HepG2 (cell line): ENCODE data around the gene ZKSCAN8. TPM values are rescaled to one million over a fixed set of nuclear protein-coding genes. Genes with fewer than 3 reads are reported as not detected.

Source experiments
- IKZF1 ChIP-seq: fragments of 450-650 bp; IDR thresholded peaks from 2 replicates; pipeline ENCODE4 v1.7.1; 2016
- NFE2L2 ChIP-seq: fragments of 150-350 bp; IDR thresholded peaks from 2 replicates; pipeline ENCODE4 v1.6.1; 2014; ENCODE audit warnings: low read length
- SALL1 ChIP-seq: sonication (generic); formaldehyde crosslinking; IDR thresholded peaks from 2 replicates; pipeline ENCODE4 v1.8.0; 2022; ENCODE audit warnings: mild to moderate bottlenecking, missing genetic modification reagents
- ZC3H4 ChIP-seq: sonication (generic); formaldehyde crosslinking; IDR thresholded peaks from 2 replicates; pipeline ENCODE4 v1.4.0; 2020; ENCODE audit warnings: missing genetic modification reagents, borderline replicate concordance
- ZNF343 ChIP-seq: sonication (generic); formaldehyde crosslinking; IDR thresholded peaks from 2 replicates; pipeline ENCODE4 v1.4.0; 2020; ENCODE audit warnings: mild to moderate bottlenecking, missing genetic modification reagents
- polyA plus RNA-seq, 8 experiments: library from polyadenylated mRNA; depleted of rRNA in 3 of 8; stranded (reverse) in 7 of 8; unstranded in 1 of 8; fragments of >200 nt; fragmentation: Illumina TruSeq in 4 of 8; extraction: Trizol in 4 of 8; gene quantifications; 2 replicates each; pipeline versions ENCODE4 v1.2.1 to v1.2.3, GENCODE V29; 2011 to 2016; ENCODE audit warnings: low read depth in 4 of 8, missing spikeins in 1 of 8, mixed read lengths in 1 of 8; ENCODE audit not compliant: insufficient read depth in 1 of 8
- total RNA-seq, 5 experiments: library from RNA; depleted of rRNA; stranded (reverse); fragments of >200 nt; fragmentation: Illumina TruSeq; extraction: Trizol; gene quantifications; 2 replicates each; pipeline ENCODE4 v1.2.3, GENCODE V29; 2016; ENCODE audit warnings: low read depth in 1 of 5
- TF ChIP-seq, protein P1 (sequence below): sonication (generic); formaldehyde crosslinking; IDR thresholded peaks from 2 replicates; pipeline ENCODE4 v1.5.0; 2020; ENCODE audit warnings: mild to moderate bottlenecking, missing genetic modification reagents
- TF ChIP-seq, protein P2 (sequence below): IDR thresholded peaks from 2 replicates; pipeline ENCODE4 v1.6.1; 2016; ENCODE audit warnings: low read depth, missing genetic modification reagents, missing compliant biosample characterization
- TF ChIP-seq, protein P3 (sequence below): sonication (generic); formaldehyde crosslinking; IDR thresholded peaks from 2 replicates; pipeline ENCODE4 v1.4.0; 2020; ENCODE audit warnings: missing genetic modification reagents
- TF ChIP-seq, protein P4 (sequence below): sonication (generic); formaldehyde crosslinking; IDR thresholded peaks from 2 replicates; pipeline ENCODE4 v1.4.0; 2020; ENCODE audit warnings: missing genetic modification reagents, mild to moderate bottlenecking, borderline replicate concordance

ZKSCAN8 gene
- total and polyA plus RNA-seq, 2 of the 13 experiments (the other 11 are each of a cell fraction or from before 2014, with no cell fraction given), result 12.4 to 20.9 TPM

DNA sequence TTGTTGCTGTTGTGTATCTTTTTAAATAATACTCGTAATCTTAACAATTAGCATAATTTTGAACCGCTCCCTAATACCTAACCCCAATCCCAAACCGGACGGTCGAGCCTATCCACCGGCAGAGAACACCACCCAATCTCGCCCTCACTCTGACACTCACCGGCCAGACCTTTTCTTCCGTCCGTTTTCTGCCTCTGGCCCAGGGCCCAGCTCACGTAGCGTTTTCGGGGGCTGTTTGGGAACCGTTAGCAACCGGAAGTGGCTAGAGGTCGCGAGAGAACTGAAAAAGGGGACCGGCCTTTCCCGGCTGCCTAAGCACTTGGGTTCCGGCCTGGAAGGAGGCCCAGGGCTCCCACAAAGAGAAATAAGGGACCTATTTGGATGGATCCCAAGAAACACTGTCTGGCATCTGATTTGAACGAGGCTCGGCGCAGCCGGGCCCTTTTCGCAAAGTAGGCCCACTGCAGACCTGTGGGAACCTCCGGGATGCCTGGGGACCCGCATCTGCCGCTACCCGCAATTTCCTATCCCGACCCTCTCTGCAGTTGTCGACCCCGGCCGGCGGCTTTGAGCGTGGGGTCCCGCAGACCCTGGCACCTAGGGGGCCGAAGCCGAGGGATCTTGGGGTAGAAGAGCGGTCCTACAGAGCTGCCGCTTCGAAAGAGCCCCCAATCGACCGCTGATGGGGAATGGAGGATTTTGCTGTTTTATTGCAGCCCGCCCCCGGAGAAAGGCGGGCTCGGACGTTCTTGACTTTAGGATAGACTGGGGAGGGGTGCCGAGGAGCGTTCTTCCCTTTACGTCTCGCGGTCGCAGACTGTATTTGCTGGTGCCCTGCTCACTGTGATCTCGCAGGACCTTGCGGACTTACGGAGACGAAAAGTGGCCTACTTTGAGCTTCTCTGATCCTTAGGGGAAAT is 4.8 kb upstream of the ZKSCAN8 start (continued):
- TF ChIP-seq, protein P1, sequence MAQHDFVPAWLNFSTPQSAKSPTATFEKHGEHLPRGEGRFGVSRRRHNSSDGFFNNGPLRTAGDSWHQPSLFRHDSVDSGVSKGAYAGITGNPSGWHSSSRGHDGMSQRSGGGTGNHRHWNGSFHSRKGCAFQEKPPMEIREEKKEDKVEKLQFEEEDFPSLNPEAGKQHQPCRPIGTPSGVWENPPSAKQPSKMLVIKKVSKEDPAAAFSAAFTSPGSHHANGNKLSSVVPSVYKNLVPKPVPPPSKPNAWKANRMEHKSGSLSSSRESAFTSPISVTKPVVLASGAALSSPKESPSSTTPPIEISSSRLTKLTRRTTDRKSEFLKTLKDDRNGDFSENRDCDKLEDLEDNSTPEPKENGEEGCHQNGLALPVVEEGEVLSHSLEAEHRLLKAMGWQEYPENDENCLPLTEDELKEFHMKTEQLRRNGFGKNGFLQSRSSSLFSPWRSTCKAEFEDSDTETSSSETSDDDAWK (CRISPR knock-in tag), result no peak
- TF ChIP-seq, protein P2, sequence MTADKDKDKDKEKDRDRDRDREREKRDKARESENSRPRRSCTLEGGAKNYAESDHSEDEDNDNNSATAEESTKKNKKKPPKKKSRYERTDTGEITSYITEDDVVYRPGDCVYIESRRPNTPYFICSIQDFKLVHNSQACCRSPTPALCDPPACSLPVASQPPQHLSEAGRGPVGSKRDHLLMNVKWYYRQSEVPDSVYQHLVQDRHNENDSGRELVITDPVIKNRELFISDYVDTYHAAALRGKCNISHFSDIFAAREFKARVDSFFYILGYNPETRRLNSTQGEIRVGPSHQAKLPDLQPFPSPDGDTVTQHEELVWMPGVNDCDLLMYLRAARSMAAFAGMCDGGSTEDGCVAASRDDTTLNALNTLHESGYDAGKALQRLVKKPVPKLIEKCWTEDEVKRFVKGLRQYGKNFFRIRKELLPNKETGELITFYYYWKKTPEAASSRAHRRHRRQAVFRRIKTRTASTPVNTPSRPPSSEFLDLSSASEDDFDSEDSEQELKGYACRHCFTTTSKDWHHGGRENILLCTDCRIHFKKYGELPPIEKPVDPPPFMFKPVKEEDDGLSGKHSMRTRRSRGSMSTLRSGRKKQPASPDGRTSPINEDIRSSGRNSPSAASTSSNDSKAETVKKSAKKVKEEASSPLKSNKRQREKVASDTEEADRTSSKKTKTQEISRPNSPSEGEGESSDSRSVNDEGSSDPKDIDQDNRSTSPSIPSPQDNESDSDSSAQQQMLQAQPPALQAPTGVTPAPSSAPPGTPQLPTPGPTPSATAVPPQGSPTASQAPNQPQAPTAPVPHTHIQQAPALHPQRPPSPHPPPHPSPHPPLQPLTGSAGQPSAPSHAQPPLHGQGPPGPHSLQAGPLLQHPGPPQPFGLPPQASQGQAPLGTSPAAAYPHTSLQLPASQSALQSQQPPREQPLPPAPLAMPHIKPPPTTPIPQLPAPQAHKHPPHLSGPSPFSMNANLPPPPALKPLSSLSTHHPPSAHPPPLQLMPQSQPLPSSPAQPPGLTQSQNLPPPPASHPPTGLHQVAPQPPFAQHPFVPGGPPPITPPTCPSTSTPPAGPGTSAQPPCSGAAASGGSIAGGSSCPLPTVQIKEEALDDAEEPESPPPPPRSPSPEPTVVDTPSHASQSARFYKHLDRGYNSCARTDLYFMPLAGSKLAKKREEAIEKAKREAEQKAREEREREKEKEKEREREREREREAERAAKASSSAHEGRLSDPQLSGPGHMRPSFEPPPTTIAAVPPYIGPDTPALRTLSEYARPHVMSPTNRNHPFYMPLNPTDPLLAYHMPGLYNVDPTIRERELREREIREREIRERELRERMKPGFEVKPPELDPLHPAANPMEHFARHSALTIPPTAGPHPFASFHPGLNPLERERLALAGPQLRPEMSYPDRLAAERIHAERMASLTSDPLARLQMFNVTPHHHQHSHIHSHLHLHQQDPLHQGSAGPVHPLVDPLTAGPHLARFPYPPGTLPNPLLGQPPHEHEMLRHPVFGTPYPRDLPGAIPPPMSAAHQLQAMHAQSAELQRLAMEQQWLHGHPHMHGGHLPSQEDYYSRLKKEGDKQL (CRISPR knock-in tag), result no peak
- TF ChIP-seq NFE2L2 (no peak), IKZF1 (no peak), SALL1 (peak; percentile 89), ZC3H4 (no peak), ZNF343 (CRISPR knock-in tag) (peak; percentile 67; the same call in 1 of the 2 replicates)
- TF ChIP-seq, protein P3, sequence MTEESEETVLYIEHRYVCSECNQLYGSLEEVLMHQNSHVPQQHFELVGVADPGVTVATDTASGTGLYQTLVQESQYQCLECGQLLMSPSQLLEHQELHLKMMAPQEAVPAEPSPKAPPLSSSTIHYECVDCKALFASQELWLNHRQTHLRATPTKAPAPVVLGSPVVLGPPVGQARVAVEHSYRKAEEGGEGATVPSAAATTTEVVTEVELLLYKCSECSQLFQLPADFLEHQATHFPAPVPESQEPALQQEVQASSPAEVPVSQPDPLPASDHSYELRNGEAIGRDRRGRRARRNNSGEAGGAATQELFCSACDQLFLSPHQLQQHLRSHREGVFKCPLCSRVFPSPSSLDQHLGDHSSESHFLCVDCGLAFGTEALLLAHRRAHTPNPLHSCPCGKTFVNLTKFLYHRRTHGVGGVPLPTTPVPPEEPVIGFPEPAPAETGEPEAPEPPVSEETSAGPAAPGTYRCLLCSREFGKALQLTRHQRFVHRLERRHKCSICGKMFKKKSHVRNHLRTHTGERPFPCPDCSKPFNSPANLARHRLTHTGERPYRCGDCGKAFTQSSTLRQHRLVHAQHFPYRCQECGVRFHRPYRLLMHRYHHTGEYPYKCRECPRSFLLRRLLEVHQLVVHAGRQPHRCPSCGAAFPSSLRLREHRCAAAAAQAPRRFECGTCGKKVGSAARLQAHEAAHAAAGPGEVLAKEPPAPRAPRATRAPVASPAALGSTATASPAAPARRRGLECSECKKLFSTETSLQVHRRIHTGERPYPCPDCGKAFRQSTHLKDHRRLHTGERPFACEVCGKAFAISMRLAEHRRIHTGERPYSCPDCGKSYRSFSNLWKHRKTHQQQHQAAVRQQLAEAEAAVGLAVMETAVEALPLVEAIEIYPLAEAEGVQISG (CRISPR knock-in tag), result peak; percentile 99
- TF ChIP-seq, protein P4, sequence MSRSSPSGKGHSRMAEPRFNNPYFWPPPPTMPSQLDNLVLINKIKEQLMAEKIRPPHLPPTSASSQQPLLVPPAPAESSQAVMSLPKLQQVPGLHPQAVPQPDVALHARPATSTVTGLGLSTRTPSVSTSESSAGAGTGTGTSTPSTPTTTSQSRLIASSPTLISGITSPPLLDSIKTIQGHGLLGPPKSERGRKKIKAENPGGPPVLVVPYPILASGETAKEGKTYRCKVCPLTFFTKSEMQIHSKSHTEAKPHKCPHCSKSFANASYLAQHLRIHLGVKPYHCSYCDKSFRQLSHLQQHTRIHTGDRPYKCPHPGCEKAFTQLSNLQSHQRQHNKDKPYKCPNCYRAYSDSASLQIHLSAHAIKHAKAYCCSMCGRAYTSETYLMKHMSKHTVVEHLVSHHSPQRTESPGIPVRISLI (CRISPR knock-in tag), result peak; percentile 31; the same call in 1 of the 2 replicates
